ENCODE measurements around the gene GPR68. TPM values are rescaled to one million over a fixed set of nuclear protein-coding genes. Genes with fewer than 3 reads are reported as not detected.

Gene GPR68
- total and polyA plus RNA-seq, 2 of the 4 experiments (the other 2 are of a cell fraction): 0.72 to 0.94 TPM

DNA sequence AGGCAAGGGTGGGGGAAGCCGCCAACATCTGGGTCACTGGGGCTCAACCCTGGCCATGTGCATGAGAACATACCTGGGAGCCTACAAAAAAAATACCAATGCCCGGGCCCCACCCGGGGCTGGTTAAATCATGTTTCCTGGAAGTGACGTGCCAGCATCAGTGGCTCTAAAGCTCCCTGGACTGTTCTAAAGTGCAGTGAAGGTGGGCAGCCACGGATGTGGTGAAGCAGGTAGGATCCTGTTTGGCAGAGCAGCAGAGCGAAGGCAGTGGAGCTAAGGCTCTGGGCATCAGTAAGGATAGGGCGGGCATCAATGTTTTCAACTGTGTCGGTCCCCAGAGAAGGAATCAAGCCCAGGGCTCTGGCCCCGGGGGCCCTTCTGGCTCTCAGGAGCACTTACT, 525 bp upstream of the GPR68 start:
- Histone ChIP-seq H2AK9ac (replicated peaks; ENCODE audit: low read depth, low read length, poor library complexity) (no peak overlapping the region), H2BK15ac (ENCODE audit: low read depth, low read length) (no peak overlapping the region; the same call in 2 of the 3 replicates), H4K5ac (ENCODE audit: low read depth, low read length) (no peak overlapping the region), H2AFZ (replicated peaks; ENCODE audit: low read length, poor library complexity) (peak overlapping the region; percentile 80), H3K4me3 (ENCODE audit: insufficient read depth, low read depth, low read length) (no peak overlapping the region), H3K9ac (ENCODE audit: low read depth, low read length) (no peak overlapping the region), H3K4me2 (ENCODE audit: low read depth, low read length) (no peak overlapping the region), H4K8ac (ENCODE audit: low read depth in 2 of 2, low read length in 2 of 2) (no peak overlapping the region; a peak in 1 of 4 replicates), H3K56ac (ENCODE audit: extremely low read depth, insufficient read depth, low read length) (no peak overlapping the region), H3K9me3 (ENCODE audit: control insufficient read depth, insufficient read depth, low read length) (no peaks in the 10 kb centered on the region), H3K27ac (ENCODE audit: insufficient read depth, low read length) (no peak overlapping the region), H3K23ac (ENCODE audit: low read depth, low read length) (no peak overlapping the region), H2BK5ac (ENCODE audit: low read depth, low read length, poor library complexity, severe bottlenecking) (no peak overlapping the region), H4K91ac (ENCODE audit: insufficient read depth, low read depth, low read length) (peak overlapping the region; percentile 12; the same call in 1 of the 2 replicates), H3K36me3 (ENCODE audit: control insufficient read depth, insufficient read depth, low read length) (no peaks in the 10 kb centered on the region), H3K9me1 (ENCODE audit: insufficient read depth, low read length) (peaks cover 13% of the 10 kb centered on the region), H3K14ac (replicated peaks; ENCODE audit: low read depth, low read length) (no peak overlapping the region), H4K20me1 (ENCODE audit: insufficient read depth, low read length) (no peaks in the 10 kb centered on the region), H3K4me1 (ENCODE audit: control insufficient read depth, insufficient read depth, low read length) (peaks cover 9% of the 10 kb centered on the region), H3K18ac (ENCODE audit: low read depth, low read length) (no peak overlapping the region), H2BK120ac (ENCODE audit: low read depth, low read length) (0 out of 2 replicates have a peak overlapping the region, but pooled peaks have one; percentile 62), H3K79me1 (ENCODE audit: low read depth in 1 of 2, low read length in 2 of 2) (0 out of 4 replicates have a peak, but pooled peaks cover 0 to 5% of the 10 kb centered on the region in 2 experiments), H3K27me3 (ENCODE audit: control insufficient read depth, insufficient read depth, low read length) (no peaks in the 10 kb centered on the region), H3K4ac (ENCODE audit: low read depth, low read length) (no peak overlapping the region), H2BK20ac (ENCODE audit: low read depth, low read length) (no peak overlapping the region), H2AK5ac (ENCODE audit: low read depth, low read length) (peak overlapping the region; percentile 36; the same call in 1 of the 2 replicates)
- dilution Hi-C loops (cut with HindIII; ENCODE audit: low sequenced_read_pairs, unreplicated experiment) (no loop called here), intact Hi-C loops (cut with micrococcal nuclease) (no loop called here), in situ Hi-C loops (cut with MboI; ENCODE audit: low sequenced_read_pairs) (no loop called here)
- ATAC-seq (ENCODE audit: low read depth) (no peak), DNase-seq (no peak)
- no TSS peak for BruUV-seq (replicated peaks)
- POLR2A ChIA-PET (ENCODE audit: unreplicated experiment): no interaction called here
- CTCF ChIA-PET: no interaction called here
- TF ChIP-seq, protein P1, sequence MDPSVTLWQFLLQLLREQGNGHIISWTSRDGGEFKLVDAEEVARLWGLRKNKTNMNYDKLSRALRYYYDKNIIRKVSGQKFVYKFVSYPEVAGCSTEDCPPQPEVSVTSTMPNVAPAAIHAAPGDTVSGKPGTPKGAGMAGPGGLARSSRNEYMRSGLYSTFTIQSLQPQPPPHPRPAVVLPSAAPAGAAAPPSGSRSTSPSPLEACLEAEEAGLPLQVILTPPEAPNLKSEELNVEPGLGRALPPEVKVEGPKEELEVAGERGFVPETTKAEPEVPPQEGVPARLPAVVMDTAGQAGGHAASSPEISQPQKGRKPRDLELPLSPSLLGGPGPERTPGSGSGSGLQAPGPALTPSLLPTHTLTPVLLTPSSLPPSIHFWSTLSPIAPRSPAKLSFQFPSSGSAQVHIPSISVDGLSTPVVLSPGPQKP (IDR thresholded peaks at IDR 0.05; ENCODE audit: borderline replicate concordance, low read depth, low read length): no peak
- TF ChIP-seq POLR2A (IDR thresholded peaks at IDR 0.05; ENCODE audit: low read depth, low read length) (no peak), CEBPB (IDR thresholded peaks at IDR 0.05; ENCODE audit: low read depth, low read length) (no peak), CHD1 (IDR thresholded peaks at IDR 0.05; ENCODE audit: low read depth, low read length) (no peak), RAD21 (IDR thresholded peaks at IDR 0.05; ENCODE audit: low read length) (no peak), RCOR1 (IDR thresholded peaks at IDR 0.05; ENCODE audit: insufficient replicate concordance, low read length) (no peak), NFE2L2 (IDR thresholded peaks at IDR 0.05; ENCODE audit: low read depth, low read length) (no peak), RFX5 (IDR thresholded peaks at IDR 0.05; ENCODE audit: low read depth, low read length) (no peak), MAFK (IDR thresholded peaks at IDR 0.05; ENCODE audit: low read depth, low read length) (no peak), MXI1 (IDR thresholded peaks at IDR 0.05; ENCODE audit: borderline replicate concordance, low read depth, low read length) (no peak), FOS (IDR thresholded peaks at IDR 0.05; ENCODE audit: low read depth, low read length) (no peak)
- TF ChIP-seq, protein P2, sequence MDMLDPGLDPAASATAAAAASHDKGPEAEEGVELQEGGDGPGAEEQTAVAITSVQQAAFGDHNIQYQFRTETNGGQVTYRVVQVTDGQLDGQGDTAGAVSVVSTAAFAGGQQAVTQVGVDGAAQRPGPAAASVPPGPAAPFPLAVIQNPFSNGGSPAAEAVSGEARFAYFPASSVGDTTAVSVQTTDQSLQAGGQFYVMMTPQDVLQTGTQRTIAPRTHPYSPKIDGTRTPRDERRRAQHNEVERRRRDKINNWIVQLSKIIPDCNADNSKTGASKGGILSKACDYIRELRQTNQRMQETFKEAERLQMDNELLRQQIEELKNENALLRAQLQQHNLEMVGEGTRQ (IDR thresholded peaks at IDR 0.05; ENCODE audit: low read depth, low read length): no peak
- 90% methylated on average over 2 of the region's 9 CpGs; no CpG with 5 or more reads in 1 of the 2 experiments for WGBS, 2 experiments (ENCODE audit: extremely low coverage in 2 of 2, insufficient read length in 1 of 2)

Measured in IMR-90 (cell line).